HCT116 (cell line): ENCODE measurements around the gene ADARB2. TPM values are rescaled to one million over a fixed set of nuclear protein-coding genes. Genes with fewer than 3 reads are reported as not detected.

Experiments used
- ATAC-seq: fragments of 200-7000 bp; cut with Tn5 transposase; 2 replicates; pipeline ENCODE4 v1.9.1; 2020; ENCODE audit warnings: mild to moderate bottlenecking, moderate library complexity
- BruUV-seq: library from RNA; stranded (reverse); fragments of 400-500 nt; replicated peaks from 2 replicates; lab custom pipeline; 2021; lab: Mats Ljungman, UMichigan
- CTCF ChIA-PET: fragments of 300-600 bp; sonication (Branson Sonifier 250); formaldehyde crosslinking; loops from one replicate; lab custom pipeline; 2021; ENCODE audit warnings: antibody characterized with exemption; lab: Charles Lee
- POLR2A ChIA-PET: fragments of 300-600, 350-600 bp; sonication (Branson Sonifier 250); formaldehyde crosslinking; loops from one replicate; lab custom pipeline; 2021; ENCODE audit warnings: antibody characterized with exemption; lab: Charles Lee
- RAD21 ChIA-PET, 2 experiments: fragments of 300-600 bp; sonication (Branson Sonifier 250); formaldehyde crosslinking; loops; one replicate each; lab custom pipeline; 2023; ENCODE audit warnings: low total read pairs in 2 of 2; ENCODE audit not compliant: uncharacterized antibody in 2 of 2, unreplicated experiment in 2 of 2, low non-redundant PET in 1 of 2; lab: Charles Lee
- DNase-seq: peaks from one replicate; pipeline ENCODE4 v3.0.0-alpha.2; 2010; ENCODE audit warnings: low read depth, low spot score
- H2AFZ ChIP-seq: fragments of 200-600 bp; shearing (Covaris generic), sonication (generic); 2 replicates; pipeline ENCODE4 v1.6.1; 2017; ENCODE audit warnings: low read depth, mixed run types, mixed read lengths, antibody characterized with exemption, low read length; ENCODE audit not compliant: poor library complexity, severe bottlenecking
- H3K27ac ChIP-seq: 2 replicates; pipeline ENCODE4 v1.5.1; 2012; ENCODE audit warnings: low read depth, low read length
- H3K27me3 ChIP-seq: fragments of 200-600 bp; sonication (generic); 2 replicates; pipeline ENCODE4 v1.6.1; 2016; ENCODE audit warnings: mixed run types, low read length, mixed read lengths; ENCODE audit not compliant: insufficient read depth
- H3K36me3 ChIP-seq, 2 experiments: fragments of 200-500 bp in 1 of 2; fragments of 200-600 bp in 1 of 2; sonication (Bioruptor generic) in 1 of 2; sonication (generic) in 1 of 2; 2 replicates each; pipeline versions ENCODE4 v1.5.1 to v1.6.1; 2014 to 2016; ENCODE audit warnings: low read length in 2 of 2, inconsistent platforms in 1 of 2, mixed read lengths in 1 of 2, mixed run types in 1 of 2; ENCODE audit not compliant: insufficient read depth in 2 of 2, control insufficient read depth in 1 of 2
- H3K4me1 ChIP-seq, 2 experiments: fragments of 200-600 bp in 1 of 2; sonication (generic) in 1 of 2; 2 replicates each; pipeline versions ENCODE4 v1.5.1 to v1.6.1; 2012 to 2017; ENCODE audit warnings: low read length in 2 of 2, inconsistent platforms in 1 of 2, mild to moderate bottlenecking in 1 of 2, mixed read lengths in 1 of 2, mixed run types in 1 of 2, moderate library complexity in 1 of 2; ENCODE audit not compliant: insufficient read depth in 2 of 2, control insufficient read depth in 1 of 2
- H3K4me2 ChIP-seq: fragments of 200-600 bp; sonication (generic); 2 replicates; pipeline ENCODE4 v1.6.1; 2017; ENCODE audit warnings: mixed run types, low read length, mixed read lengths
- H3K4me3 ChIP-seq, 2 experiments: fragments of 200-600 bp in 1 of 2; sonication (generic) in 1 of 2; replicated peaks in 1 of 2; 2 replicates each; pipeline ENCODE4 v1.5.1; 2011 to 2016; ENCODE audit warnings: low read length in 2 of 2, control low read depth in 1 of 2, low read depth in 1 of 2, mild to moderate bottlenecking in 1 of 2, mixed read lengths in 1 of 2, mixed run types in 1 of 2
- H3K79me2 ChIP-seq: fragments of 200-600 bp; sonication (generic); 2 replicates; pipeline ENCODE4 v1.6.1; 2017; ENCODE audit warnings: mild to moderate bottlenecking, mixed run types, low read length, moderate library complexity, mixed read lengths; ENCODE audit not compliant: insufficient read depth
- H3K9ac ChIP-seq: fragments of 200-600 bp; sonication (generic); 2 replicates; pipeline ENCODE4 v1.6.1; 2016; ENCODE audit warnings: low read length, mixed read lengths
- H3K9me2 ChIP-seq: fragments of 200-600 bp; sonication (generic), shearing (Covaris generic); 2 replicates; pipeline ENCODE4 v1.6.1; 2017; ENCODE audit warnings: mixed run types, mild to moderate bottlenecking, moderate library complexity; ENCODE audit not compliant: insufficient read depth
- H3K9me3 ChIP-seq, 2 experiments: fragments of 200-500 bp in 1 of 2; fragments of 200-600 bp in 1 of 2; sonication (Bioruptor generic) in 1 of 2; sonication (generic) in 1 of 2; 2 replicates each; pipeline ENCODE4 v1.6.1; 2014 to 2017; ENCODE audit warnings: low read length in 2 of 2, mixed read lengths in 2 of 2, inconsistent platforms in 1 of 2, low read depth in 1 of 2, mild to moderate bottlenecking in 1 of 2, mixed run types in 1 of 2, moderate library complexity in 1 of 2; ENCODE audit not compliant: control insufficient read depth in 1 of 2, insufficient read depth in 1 of 2
- H4K20me1 ChIP-seq: fragments of 200-600 bp; sonication (generic), shearing (Covaris generic); 2 replicates; pipeline ENCODE4 v1.6.1; 2017; ENCODE audit warnings: mixed run types, mild to moderate bottlenecking, moderate library complexity; ENCODE audit not compliant: insufficient read depth
- CBX3 ChIP-seq: IDR thresholded peaks from 2 replicates; pipeline ENCODE4 v1.6.1; 2012; ENCODE audit warnings: low read depth
- ELF1 ChIP-seq: IDR thresholded peaks from 2 replicates; pipeline ENCODE4 v1.6.1; 2012; ENCODE audit warnings: low read depth, borderline replicate concordance
- FOSL1 ChIP-seq: IDR thresholded peaks from 2 replicates; pipeline ENCODE4 v1.6.1; 2012; ENCODE audit warnings: low read depth
- JUND ChIP-seq: IDR thresholded peaks from 2 replicates; pipeline ENCODE4 v1.6.1; 2012
- POLR2A ChIP-seq: IDR thresholded peaks from 2 replicates; pipeline ENCODE4 v1.7.0; 2011; ENCODE audit warnings: borderline replicate concordance; ENCODE audit not compliant: insufficient read depth, insufficient read length; ENCODE audit errors: extremely low read depth
- RAD21 ChIP-seq: IDR thresholded peaks from 2 replicates; pipeline ENCODE4 v1.6.1; 2012; ENCODE audit warnings: low read depth, mild to moderate bottlenecking
- SIN3A ChIP-seq: IDR thresholded peaks from 2 replicates; pipeline ENCODE4 v1.6.1; 2012; ENCODE audit warnings: low read depth
- SP1 ChIP-seq: IDR thresholded peaks from 2 replicates; pipeline ENCODE4 v1.6.1; 2012; ENCODE audit warnings: low read depth
- SRF ChIP-seq: IDR thresholded peaks from 2 replicates; pipeline ENCODE4 v1.6.1; 2012; ENCODE audit warnings: low read depth
- YY1 ChIP-seq: IDR thresholded peaks from 2 replicates; pipeline ENCODE4 v1.6.1; 2011; ENCODE audit warnings: low read length, low read depth, moderate library complexity, mild to moderate bottlenecking; ENCODE audit not compliant: insufficient replicate concordance; ENCODE audit errors: extremely low read depth
- ZNF274 ChIP-seq: fragments of 200-500 bp; sonication (Bioruptor generic); IDR thresholded peaks from 2 replicates; pipeline ENCODE4 v1.6.1; 2014; ENCODE audit warnings: mild to moderate bottlenecking, low read depth, low read length, inconsistent platforms
- intact Hi-C: fragments of 100-400 bp; cut with micrococcal nuclease; formaldehyde crosslinking; loops from 2 replicates; pipeline ENCODE4 v1.10.0; 2022
- total RNA-seq: library from RNA; stranded (reverse); gene quantifications from one replicate; pipeline ENCODE4 v1.2.1, GENCODE V29; 2021; ENCODE audit not compliant: unreplicated experiment
- TF ChIP-seq, protein P1 (sequence below), 3 experiments: fragments of 200-600 bp in 1 of 3; sonication (generic) in 1 of 3; IDR thresholded peaks in 2 of 3; conservative IDR thresholded peaks in 1 of 3; 2 replicates each; pipeline ENCODE4 v1.5.1; 2012 to 2017; ENCODE audit warnings: low read depth in 2 of 3, low read length in 2 of 3, antibody characterized with exemption in 1 of 3, borderline replicate concordance in 1 of 3, control low read depth in 1 of 3, mild to moderate bottlenecking in 1 of 3, mixed read lengths in 1 of 3, mixed run types in 1 of 3, moderate library complexity in 1 of 3; ENCODE audit not compliant: insufficient read depth in 1 of 3
- TF ChIP-seq, protein P2 (sequence below): IDR thresholded peaks from 2 replicates; pipeline ENCODE4 v1.6.1; 2012
- TF ChIP-seq, protein P3 (sequence below): IDR thresholded peaks from 2 replicates; pipeline ENCODE4 v1.6.1; 2012
- TF ChIP-seq, protein P4 (sequence below): IDR thresholded peaks from 2 replicates; pipeline ENCODE4 v1.6.1; 2012; ENCODE audit warnings: low read depth

ADARB2 gene
- total RNA-seq, 1 experiment from 2014 or later = not detected

DNA sequence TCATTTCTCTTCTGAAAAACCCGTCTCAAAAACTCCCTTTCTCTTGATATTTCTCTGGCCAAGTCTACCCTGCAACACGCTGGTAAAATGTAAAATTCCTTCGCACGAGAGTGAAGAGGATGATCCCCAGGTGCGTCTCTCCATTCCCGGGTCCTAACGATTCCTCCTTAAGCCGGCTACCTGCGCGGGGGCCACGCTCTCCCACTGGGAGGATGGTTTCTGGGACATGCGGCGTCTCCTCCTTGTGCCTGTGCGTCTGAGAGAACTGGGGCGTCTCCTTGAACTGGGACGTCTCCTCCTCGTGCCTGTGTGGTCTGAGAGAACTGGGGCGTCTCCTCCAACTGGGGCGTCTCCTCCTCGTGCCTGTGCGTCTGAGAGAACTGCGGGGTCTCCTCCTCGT lies 531.2 kb downstream of the ADARB2 start:
- TF ChIP-seq, protein P1, sequence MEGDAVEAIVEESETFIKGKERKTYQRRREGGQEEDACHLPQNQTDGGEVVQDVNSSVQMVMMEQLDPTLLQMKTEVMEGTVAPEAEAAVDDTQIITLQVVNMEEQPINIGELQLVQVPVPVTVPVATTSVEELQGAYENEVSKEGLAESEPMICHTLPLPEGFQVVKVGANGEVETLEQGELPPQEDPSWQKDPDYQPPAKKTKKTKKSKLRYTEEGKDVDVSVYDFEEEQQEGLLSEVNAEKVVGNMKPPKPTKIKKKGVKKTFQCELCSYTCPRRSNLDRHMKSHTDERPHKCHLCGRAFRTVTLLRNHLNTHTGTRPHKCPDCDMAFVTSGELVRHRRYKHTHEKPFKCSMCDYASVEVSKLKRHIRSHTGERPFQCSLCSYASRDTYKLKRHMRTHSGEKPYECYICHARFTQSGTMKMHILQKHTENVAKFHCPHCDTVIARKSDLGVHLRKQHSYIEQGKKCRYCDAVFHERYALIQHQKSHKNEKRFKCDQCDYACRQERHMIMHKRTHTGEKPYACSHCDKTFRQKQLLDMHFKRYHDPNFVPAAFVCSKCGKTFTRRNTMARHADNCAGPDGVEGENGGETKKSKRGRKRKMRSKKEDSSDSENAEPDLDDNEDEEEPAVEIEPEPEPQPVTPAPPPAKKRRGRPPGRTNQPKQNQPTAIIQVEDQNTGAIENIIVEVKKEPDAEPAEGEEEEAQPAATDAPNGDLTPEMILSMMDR (IDR thresholded peaks at IDR 0.05 in 2 of 3, conservative IDR thresholded peaks at IDR 0.05 in 1 of 3; ENCODE audit: borderline replicate concordance in 1 of 3, insufficient read depth in 1 of 3, low read depth in 2 of 3, low read length in 2 of 3) = no peak
- no peak for TF ChIP-seq ZNF274
- TF ChIP-seq ELF1 = no peak
- TF ChIP-seq RAD21 = no peak
- no peak for TF ChIP-seq SRF
- TF ChIP-seq, protein P2, sequence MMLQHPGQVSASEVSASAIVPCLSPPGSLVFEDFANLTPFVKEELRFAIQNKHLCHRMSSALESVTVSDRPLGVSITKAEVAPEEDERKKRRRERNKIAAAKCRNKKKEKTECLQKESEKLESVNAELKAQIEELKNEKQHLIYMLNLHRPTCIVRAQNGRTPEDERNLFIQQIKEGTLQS = no peak
- no peak for TF ChIP-seq YY1
- TF ChIP-seq, protein P3, sequence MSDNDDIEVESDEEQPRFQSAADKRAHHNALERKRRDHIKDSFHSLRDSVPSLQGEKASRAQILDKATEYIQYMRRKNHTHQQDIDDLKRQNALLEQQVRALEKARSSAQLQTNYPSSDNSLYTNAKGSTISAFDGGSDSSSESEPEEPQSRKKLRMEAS = no peak
- no peak for TF ChIP-seq JUND
- TF ChIP-seq, protein P4, sequence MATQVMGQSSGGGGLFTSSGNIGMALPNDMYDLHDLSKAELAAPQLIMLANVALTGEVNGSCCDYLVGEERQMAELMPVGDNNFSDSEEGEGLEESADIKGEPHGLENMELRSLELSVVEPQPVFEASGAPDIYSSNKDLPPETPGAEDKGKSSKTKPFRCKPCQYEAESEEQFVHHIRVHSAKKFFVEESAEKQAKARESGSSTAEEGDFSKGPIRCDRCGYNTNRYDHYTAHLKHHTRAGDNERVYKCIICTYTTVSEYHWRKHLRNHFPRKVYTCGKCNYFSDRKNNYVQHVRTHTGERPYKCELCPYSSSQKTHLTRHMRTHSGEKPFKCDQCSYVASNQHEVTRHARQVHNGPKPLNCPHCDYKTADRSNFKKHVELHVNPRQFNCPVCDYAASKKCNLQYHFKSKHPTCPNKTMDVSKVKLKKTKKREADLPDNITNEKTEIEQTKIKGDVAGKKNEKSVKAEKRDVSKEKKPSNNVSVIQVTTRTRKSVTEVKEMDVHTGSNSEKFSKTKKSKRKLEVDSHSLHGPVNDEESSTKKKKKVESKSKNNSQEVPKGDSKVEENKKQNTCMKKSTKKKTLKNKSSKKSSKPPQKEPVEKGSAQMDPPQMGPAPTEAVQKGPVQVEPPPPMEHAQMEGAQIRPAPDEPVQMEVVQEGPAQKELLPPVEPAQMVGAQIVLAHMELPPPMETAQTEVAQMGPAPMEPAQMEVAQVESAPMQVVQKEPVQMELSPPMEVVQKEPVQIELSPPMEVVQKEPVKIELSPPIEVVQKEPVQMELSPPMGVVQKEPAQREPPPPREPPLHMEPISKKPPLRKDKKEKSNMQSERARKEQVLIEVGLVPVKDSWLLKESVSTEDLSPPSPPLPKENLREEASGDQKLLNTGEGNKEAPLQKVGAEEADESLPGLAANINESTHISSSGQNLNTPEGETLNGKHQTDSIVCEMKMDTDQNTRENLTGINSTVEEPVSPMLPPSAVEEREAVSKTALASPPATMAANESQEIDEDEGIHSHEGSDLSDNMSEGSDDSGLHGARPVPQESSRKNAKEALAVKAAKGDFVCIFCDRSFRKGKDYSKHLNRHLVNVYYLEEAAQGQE = no peak
- TF ChIP-seq SP1 = no peak
- TF ChIP-seq CBX3 = no peak
- no peak for TF ChIP-seq SIN3A
- no peak for TF ChIP-seq POLR2A
- no peak for TF ChIP-seq FOSL1
- no TSS peak for BruUV-seq
- H3K4me2 ChIP-seq = no peak overlapping the region
- H3K27me3 ChIP-seq = peaks cover 8% of the 10 kb centered on the region
- no peak for DNase-seq
- ChIA-PET CTCF (no interaction called here), RAD21 (no interaction called here), POLR2A (no interaction called here)
- intact Hi-C loops = no loop called here
- H3K79me2 ChIP-seq = no peaks in the 10 kb centered on the region
- H3K4me1 ChIP-seq = no peaks in the 10 kb centered on the region; a peak in 1 of 4 replicates
- ATAC-seq = no peak
- no peak overlapping the region for H3K9ac ChIP-seq
- no peaks in the 10 kb centered on the region for H3K9me3 ChIP-seq
- no peaks in the 10 kb centered on the region for H3K9me2 ChIP-seq
- no peak overlapping the region for H3K4me3 ChIP-seq
- no peaks in the 10 kb centered on the region for H4K20me1 ChIP-seq
- no peaks in the 10 kb centered on the region for H3K36me3 ChIP-seq
- H2AFZ ChIP-seq = no peak overlapping the region
- H3K27ac ChIP-seq = no peak overlapping the region
